Measurements from ENCODE around the gene BNC1.
A peak's percentile ranks its signal among the peaks of the same experiment; 100 is the strongest.
"Not testable (repeated sequence)": the region's sequence is repeated elsewhere in the genome, so short reads cannot be mapped to it uniquely, and the experiment has no call there.

The BNC1 gene

DNA sequence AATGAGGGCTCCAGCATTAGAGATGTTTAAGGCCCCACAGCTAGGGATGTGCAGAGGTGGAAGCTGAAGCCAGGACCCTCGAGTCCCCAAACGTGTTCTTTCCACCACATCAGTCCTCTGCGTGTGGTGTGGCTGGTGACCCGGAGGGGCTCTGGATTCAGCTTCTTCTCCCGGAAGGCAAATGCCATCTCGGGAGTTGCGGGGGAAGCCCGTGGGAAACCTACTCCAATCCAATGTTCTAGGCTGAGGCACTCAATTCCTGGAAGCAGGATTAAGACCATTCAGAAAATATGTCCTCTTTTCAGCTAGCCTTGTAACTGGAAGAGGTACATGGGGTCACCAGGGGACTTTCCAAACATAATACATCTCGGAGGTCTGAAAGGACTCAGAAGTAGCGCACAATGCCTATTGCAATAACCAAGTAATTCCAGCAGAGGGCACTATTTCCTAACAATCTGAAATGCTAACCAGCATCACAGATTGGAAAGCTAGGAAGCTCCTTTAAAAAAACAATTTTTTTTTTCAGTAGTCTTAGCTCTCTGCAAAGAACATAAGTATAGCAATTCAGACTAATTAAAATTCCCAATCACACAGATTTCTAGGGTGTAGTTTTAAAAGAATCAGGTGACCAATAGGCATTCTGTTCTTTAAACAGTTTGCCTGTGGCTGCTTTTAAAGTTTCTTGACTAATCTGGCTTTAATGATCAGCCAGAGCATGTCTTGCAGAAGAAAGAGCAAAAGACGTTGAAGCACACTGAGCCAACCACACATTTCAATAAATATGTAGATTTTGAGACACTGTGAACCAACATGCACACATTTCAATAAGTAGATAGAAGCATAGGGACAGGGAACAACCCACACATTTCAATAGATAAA lies 36.1 kb downstream of the BNC1 start:
- peak; percentile 47 to 53 for DNase-seq (ENCODE audit: low read depth in 2 of 2)

DNA sequence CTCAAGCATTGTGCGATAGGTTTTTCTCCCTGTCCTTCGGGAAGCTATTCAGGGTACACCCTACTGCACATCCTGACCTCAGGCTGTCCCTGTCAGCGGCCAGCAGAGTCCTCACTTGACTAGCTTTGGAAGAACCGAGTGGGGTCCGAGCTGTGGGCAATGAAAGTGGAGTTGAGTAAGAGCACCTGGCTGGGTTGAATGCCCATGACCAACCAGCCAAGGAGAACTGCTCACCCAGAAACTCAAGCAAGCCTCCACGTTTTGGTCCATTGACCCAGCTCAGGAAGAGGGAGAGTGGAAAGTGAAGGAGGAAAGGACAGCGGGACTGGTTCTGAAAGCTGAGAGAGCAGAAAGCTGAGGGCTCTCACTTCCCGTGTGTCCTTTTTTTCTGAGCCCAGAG lies 40.8 kb downstream of the BNC1 start:
- DNase-seq (ENCODE audit: low read depth in 2 of 2): no peak

DNA sequence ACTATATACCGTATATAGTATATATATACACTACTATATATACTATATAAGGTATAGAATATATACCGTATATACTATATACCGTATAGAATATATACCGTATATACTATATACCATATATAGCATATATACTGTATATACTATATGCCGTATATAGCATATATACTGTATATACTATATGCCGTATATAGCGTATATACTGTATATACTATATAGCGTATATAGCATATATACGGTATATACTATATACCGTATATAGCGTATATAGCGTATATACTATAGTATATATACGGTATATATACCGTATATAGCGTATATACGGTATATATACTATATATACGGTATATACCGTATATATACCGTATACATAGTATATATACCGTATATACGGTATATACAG lies 54.2 kb downstream of the BNC1 start:
- DNase-seq (ENCODE audit: low read depth in 2 of 2): no peak

DNA sequence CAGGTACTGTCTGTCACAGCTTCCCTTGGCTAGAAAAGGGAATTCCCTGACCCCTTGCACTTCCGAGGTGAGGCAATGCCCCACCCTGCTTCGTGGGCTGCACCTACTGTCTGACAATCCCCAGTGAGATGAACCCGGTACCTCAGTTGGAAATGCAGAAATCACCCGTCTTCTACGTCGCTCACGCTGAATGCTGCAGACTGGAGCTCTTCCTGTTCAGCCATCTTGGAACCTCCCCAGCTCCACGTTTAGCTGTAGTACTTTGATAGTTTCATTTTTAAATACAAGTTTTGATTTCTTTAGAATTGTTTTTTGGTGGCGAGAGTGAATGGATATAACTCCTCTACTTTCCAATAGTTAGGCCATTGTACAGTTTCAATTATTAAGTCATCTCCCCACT lies 59.0 kb downstream of the BNC1 start:
- DNase-seq (ENCODE audit: low read depth in 2 of 2): no peak

DNA sequence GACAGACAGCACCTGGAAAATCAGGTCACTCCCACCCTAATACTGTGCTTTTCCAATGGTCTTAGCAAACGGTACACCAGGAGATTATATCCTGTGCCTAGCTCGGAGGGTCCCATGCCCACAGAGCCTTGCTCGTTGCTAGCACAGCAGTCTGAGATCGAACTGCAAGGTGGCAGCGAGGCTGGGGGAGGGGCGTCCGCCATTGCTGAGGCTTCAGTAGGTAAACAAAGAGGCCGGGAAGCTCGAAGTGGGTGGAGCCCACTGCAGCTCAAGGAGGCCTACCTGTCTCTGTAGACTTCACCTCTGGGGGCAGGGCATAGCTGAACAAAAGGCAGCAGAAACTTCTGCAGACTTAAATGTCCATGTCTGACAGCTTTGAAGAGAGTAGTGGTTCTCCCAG lies 62.7 kb downstream of the BNC1 start:
- not testable (repeated sequence) for DNase-seq (ENCODE audit: low read depth in 2 of 2)

DNA sequence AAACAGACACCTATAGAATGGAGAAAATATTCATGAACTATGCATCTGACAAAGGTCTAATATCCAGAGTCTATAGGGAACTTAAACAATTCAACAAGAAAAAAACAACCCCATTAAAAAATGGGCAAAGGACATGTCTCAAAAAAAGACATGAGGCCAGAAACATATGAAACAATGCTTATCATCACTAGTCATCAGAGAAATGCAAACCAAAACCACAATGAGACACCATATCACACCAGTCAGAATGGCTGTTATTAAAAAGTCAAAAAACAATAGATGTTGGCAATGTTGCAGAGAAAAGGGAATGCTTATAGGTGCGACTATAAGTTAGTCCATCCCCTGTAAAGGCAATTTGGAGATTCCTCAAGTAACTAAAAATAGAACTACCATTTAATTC lies 65.4 kb downstream of the BNC1 start:
- DNase-seq (ENCODE audit: low read depth in 2 of 2): no peak

DNA sequence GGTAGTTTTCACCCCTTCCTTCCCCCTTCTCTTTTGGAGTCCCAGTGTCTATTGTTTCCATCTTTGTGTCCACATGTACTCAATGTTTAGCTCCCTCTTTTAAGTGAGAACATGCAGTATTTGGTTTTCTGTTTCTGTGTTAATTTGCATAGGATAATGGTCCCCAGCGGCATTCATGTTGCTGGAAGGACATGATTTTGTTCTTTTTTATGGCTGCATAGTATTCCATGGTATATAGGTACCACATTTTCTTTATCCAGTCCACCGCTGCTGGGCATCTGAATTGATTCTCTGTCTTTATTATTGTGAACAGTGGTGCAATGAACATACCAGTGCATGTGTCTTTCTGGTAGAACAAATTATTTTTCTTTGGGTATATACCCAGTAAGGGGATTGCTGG lies 69.2 kb downstream of the BNC1 start:
- no peak for DNase-seq (ENCODE audit: low read depth in 2 of 2)

DNA sequence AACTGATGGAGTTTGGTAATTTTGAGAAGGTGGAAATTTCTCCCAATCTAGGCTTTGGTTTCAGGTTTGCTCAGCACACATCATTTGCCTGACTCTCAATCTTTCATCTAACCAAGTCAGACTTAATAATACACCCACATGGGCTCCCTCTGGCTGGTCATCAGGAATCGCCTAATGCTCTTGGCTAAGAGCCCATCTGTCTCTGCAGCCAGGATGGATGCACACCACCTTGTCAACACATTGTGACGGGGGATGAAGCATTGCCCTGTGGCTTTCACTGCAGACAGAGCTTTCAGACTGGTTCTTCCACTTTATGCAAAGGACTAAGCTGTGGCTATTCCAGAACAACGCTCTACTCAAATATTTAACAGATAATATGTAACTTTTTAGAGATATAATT lies 73.8 kb downstream of the BNC1 start:
- DNase-seq (ENCODE audit: low read depth in 2 of 2): peak; percentile 87 to 89

DNA sequence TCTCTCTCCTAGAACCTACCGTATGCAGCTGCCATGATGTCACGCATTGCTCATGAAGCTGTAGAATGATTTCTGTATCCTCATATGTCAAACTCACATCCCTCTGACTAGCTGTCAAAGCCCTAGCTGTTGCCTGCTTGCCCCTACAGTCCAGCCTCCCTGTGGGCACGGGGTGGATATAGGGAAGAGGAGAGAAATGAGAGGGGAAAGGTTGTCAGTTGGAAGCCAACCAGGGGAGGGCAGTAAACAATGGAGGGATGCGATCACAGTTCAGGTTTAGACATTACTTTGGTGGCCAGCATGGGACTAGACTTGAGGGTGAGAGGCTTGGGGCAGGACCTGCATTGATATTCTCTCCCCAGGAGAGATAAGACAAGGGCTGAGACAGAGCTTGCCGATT lies 75.1 kb downstream of the BNC1 start:
- DNase-seq (ENCODE audit: low read depth in 2 of 2): no peak

DNA sequence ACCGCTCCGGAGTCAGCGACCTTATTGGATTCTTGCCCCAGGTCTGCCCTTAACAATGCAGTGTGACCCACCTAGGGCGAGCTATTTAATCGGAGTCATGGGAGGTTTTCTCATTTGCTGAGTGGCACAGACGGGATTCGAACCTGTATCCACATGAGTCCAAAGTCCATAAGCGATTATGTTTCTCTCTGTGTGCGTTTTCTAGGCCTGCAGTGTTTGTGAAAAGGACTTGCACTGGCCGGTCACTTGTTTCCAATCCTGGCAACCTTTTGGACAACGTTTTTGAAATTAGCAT lies 76.2 kb downstream of the BNC1 start:
- no peak for DNase-seq (ENCODE audit: low read depth in 2 of 2)

DNA sequence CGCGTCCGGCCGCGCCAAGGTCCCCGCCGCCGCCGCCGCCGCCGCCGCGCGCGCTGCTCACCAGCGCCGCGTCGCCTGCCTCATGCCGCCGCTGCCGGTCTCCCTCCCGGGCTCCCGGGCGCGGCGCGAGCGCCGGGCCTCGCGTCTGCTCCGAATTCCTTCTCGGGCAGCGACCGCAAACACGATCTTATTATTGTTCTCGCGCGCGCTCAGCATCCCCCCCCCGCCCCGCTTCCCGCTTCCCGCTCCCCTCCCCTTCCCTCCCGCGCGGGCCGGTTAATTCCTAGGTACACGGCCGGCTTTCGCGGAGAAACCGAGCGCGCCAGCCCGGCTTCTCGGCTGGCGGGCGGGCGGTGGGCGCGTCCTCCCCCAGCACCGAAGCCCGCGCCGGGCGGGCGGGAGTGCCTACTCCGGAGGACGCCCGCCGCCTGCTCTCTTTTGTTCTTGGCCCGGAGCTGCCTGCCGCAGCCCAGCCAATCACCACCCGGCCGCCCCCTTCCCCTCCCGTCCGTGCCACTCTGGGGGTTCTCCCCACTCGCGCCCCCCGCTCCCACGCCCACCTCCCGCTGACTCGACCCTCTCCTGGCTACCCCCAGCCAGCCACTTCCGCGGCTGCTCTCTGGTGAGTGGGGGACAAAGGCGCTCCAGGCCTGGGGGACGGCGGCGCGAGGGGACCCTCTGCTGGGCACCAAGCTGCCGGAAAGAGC lies 76.7 kb downstream of the BNC1 start, which contains the start of gene HDGFL3:
Gene HDGFL3, minus strand, starts transcription at position 164 of the 707 bp plus-strand sequence. CDS start 409 bp downstream, outside the sequence.
- peak; percentile 24 to 32 for DNase-seq (ENCODE audit: low read depth in 2 of 2)

DNA sequence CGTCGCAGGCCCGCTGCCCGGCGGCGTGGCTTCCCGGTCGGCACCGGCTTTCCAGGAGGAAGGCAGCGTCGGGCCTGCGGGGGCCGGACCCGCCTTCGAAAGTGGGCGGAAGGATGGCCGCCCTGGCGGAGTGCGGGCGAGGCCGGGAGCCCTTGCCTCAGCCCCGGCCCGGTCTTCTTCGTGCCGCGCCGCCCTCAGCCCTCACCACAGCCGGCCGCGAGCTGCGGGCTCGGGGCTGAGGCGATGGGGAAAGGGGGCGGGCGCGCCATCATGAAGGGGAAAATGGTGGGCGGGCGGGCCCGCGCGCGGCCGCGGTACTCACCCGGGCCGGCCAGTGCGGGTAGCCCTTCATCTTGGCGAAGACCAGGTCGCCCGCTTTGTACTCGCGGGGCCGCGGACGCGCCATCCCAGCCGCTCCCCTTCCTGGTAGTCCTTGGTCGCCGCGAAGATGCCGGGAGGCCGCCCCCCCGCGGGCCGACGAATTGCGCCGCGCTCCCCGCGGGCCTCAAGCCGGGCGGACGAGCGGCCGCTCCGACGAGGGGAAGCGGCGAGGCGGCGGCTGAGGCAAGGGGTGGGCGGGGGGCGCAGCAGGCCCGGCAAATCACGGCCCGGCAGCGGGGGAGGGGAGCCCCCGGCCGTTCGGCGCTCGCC lies 77.3 kb downstream of the BNC1 start:
- DNase-seq (ENCODE audit: low read depth in 2 of 2): peak in 1 of 2 experiments; percentile 12

DNA sequence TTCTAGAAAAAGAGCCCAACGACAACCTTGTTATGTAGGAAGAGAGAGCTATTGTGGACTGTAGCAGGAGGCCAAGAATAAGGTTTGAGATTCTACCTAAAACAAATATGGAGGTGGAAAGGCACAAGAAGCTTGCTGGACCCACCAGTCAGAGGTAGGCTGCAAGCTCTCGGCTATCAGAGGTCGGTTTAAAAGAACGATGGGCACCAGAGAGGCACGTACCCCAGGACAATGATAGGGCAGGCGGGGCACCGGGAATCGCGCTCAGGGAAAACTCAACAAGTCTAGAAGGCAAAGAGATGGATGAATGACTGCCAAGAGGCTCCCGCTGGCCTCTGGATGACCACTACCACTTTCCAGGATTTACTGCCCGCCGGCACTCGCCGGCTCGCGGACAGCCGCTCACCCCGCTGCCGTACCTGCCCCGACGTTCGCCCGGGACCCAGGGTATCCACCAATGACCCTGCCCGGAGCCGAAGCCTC lies 77.9 kb downstream of the BNC1 start:
- no peak for DNase-seq (ENCODE audit: low read depth in 2 of 2)
